ENCODE data around the gene WBP1.
"Not testable (repeated sequence)": the region's sequence is repeated elsewhere in the genome, so short reads cannot be mapped to it uniquely, and the experiment has no call there.

Gene WBP1

GRCh38 chr2:74439373-74439772 lies 18.9 kb upstream of the WBP1 start:
- H3K4me3 ChIP-seq (ENCODE audit: low read depth, low read length), result peak overlapping the region; percentile 65
- TF ChIP-seq CTCF (IDR thresholded peaks at IDR 0.05; ENCODE audit: low read depth, low read length), result no peak

- TF ChIP-seq CTCF (IDR thresholded peaks at IDR 0.05; ENCODE audit: low read depth, low read length), result no peak
Measured at GRCh38 chr2:74439803-74440377, 18.3 kb upstream of the WBP1 start.

GRCh38 chr2:74440378-74441169 lies 17.7 kb upstream of the WBP1 start:
- H3K4me3 ChIP-seq (ENCODE audit: low read depth, low read length), result peak overlapping the region; percentile 65
- TF ChIP-seq CTCF (IDR thresholded peaks at IDR 0.05; ENCODE audit: low read depth, low read length), result no peak

More at GRCh38 chr2:74439803-74440377, 18.3 kb upstream of the WBP1 start:
- H3K4me3 ChIP-seq (ENCODE audit: low read depth, low read length), result peak overlapping the region; percentile 65

- no peak overlapping the region for H3K4me3 ChIP-seq (ENCODE audit: low read depth, low read length)
- no peak for TF ChIP-seq CTCF (IDR thresholded peaks at IDR 0.05; ENCODE audit: low read depth, low read length)
Measured at GRCh38 chr2:74441170-74441689, 17.0 kb upstream of the WBP1 start.

- peak within 1 kb of the TSS; percentile 65 for H3K4me3 ChIP-seq (ENCODE audit: low read depth, low read length)
- TF ChIP-seq CTCF (IDR thresholded peaks at IDR 0.05; ENCODE audit: low read depth, low read length), result no peak
Measured at GRCh38 chr2:74441690-74442482, 16.4 kb upstream of the WBP1 start, which contains the start of gene RTKN. Gene RTKN, minus strand, starts transcription at chr2:74441937. Its CDS starts 121 bp downstream, at chr2:74441816.

GRCh38 chr2:74442483-74443297 lies 15.5 kb upstream of the WBP1 start:
- not testable (repeated sequence) for H3K4me3 ChIP-seq (ENCODE audit: low read depth, low read length)
